Liver (tissue), 3 donors: ENCODE measurements around the gene PDLIM4.

Source experiments
- FOXA1 ChIP-seq: IDR thresholded peaks from 2 replicates; pipeline ENCODE4 v1.6.1; 2016; ENCODE audit warnings: antibody characterized with exemption
- HNF4A ChIP-seq, 2 donors: conservative IDR thresholded peaks; 2 replicates each; pipeline ENCODE4 v1.6.1; 2016; ENCODE audit warnings: antibody characterized with exemption in 2 of 2, mild to moderate bottlenecking in 2 of 2
- JUND ChIP-seq, 2 donors: IDR thresholded peaks; 2 replicates each; pipeline ENCODE4 v1.6.1; 2016; ENCODE audit warnings: antibody characterized with exemption in 2 of 2
- RXRA ChIP-seq, 2 donors: IDR thresholded peaks; 2 replicates each; pipeline ENCODE4 v1.6.1; 2017 to 2018; ENCODE audit warnings: antibody characterized with exemption in 2 of 2, mild to moderate bottlenecking in 1 of 2
- TAF1 ChIP-seq: conservative IDR thresholded peaks from 2 replicates; pipeline ENCODE4 v1.6.1; 2016; ENCODE audit warnings: antibody characterized with exemption, mild to moderate bottlenecking
- YY1 ChIP-seq: IDR thresholded peaks from 2 replicates; pipeline ENCODE4 v1.6.1; 2016; ENCODE audit warnings: antibody characterized with exemption, mild to moderate bottlenecking
- TF ChIP-seq, protein P1 (sequence below): fragments of 150-350 bp; IDR thresholded peaks from 2 replicates; pipeline ENCODE4 v1.5.1; 2017; ENCODE audit warnings: improper control_type of control experiment, low read depth, low read length; ENCODE audit not compliant: missing input control
- TF ChIP-seq, protein P2 (sequence below): IDR thresholded peaks from 2 replicates; pipeline ENCODE4 v1.6.1; 2016; ENCODE audit warnings: antibody characterized with exemption
- TF ChIP-seq, protein P3 (sequence below): IDR thresholded peaks from 2 replicates; pipeline ENCODE4 v1.6.1; 2016; ENCODE audit warnings: antibody characterized with exemption, mild to moderate bottlenecking
- TF ChIP-seq, protein P4 (sequence below): IDR thresholded peaks from 2 replicates; pipeline ENCODE4 v1.6.1; 2016; ENCODE audit warnings: antibody characterized with exemption
- donor health status: healthy.
- donor health status: healthy.

DNA sequence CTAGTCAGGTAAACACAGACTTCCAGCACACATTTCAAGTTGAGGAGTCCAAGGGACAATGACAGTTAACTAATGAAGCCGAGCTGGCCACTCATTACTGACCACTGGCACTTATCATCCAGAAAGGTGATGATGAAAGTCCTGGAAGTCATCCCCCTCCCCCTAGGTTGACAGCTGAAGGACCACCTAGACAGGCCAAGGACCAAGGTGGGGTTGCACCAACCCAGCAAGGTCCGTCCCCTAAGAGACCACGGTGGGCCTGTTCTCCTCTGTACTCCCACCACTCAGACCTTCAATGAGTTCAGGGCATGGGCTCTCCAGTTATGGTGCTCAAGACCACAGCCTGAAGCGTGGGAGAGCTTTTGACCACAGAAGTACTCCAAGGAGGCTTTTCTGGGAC, 43.0 kb upstream of the PDLIM4 start:
- TF ChIP-seq YY1 (no peak), FOXA1 (no peak), TAF1 (no peak), JUND (IDR thresholded peaks at IDR 0.05) (no peak), HNF4A (conservative IDR thresholded peaks at IDR 0.05) (no peak), RXRA (IDR thresholded peaks at IDR 0.05) (no peak)
- TF ChIP-seq, protein P1, sequence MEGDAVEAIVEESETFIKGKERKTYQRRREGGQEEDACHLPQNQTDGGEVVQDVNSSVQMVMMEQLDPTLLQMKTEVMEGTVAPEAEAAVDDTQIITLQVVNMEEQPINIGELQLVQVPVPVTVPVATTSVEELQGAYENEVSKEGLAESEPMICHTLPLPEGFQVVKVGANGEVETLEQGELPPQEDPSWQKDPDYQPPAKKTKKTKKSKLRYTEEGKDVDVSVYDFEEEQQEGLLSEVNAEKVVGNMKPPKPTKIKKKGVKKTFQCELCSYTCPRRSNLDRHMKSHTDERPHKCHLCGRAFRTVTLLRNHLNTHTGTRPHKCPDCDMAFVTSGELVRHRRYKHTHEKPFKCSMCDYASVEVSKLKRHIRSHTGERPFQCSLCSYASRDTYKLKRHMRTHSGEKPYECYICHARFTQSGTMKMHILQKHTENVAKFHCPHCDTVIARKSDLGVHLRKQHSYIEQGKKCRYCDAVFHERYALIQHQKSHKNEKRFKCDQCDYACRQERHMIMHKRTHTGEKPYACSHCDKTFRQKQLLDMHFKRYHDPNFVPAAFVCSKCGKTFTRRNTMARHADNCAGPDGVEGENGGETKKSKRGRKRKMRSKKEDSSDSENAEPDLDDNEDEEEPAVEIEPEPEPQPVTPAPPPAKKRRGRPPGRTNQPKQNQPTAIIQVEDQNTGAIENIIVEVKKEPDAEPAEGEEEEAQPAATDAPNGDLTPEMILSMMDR, result no peak
- TF ChIP-seq, protein P2, sequence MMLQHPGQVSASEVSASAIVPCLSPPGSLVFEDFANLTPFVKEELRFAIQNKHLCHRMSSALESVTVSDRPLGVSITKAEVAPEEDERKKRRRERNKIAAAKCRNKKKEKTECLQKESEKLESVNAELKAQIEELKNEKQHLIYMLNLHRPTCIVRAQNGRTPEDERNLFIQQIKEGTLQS, result no peak
- TF ChIP-seq, protein P3, sequence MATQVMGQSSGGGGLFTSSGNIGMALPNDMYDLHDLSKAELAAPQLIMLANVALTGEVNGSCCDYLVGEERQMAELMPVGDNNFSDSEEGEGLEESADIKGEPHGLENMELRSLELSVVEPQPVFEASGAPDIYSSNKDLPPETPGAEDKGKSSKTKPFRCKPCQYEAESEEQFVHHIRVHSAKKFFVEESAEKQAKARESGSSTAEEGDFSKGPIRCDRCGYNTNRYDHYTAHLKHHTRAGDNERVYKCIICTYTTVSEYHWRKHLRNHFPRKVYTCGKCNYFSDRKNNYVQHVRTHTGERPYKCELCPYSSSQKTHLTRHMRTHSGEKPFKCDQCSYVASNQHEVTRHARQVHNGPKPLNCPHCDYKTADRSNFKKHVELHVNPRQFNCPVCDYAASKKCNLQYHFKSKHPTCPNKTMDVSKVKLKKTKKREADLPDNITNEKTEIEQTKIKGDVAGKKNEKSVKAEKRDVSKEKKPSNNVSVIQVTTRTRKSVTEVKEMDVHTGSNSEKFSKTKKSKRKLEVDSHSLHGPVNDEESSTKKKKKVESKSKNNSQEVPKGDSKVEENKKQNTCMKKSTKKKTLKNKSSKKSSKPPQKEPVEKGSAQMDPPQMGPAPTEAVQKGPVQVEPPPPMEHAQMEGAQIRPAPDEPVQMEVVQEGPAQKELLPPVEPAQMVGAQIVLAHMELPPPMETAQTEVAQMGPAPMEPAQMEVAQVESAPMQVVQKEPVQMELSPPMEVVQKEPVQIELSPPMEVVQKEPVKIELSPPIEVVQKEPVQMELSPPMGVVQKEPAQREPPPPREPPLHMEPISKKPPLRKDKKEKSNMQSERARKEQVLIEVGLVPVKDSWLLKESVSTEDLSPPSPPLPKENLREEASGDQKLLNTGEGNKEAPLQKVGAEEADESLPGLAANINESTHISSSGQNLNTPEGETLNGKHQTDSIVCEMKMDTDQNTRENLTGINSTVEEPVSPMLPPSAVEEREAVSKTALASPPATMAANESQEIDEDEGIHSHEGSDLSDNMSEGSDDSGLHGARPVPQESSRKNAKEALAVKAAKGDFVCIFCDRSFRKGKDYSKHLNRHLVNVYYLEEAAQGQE, result no peak
- TF ChIP-seq, protein P4, sequence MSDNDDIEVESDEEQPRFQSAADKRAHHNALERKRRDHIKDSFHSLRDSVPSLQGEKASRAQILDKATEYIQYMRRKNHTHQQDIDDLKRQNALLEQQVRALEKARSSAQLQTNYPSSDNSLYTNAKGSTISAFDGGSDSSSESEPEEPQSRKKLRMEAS, result no peak
